Activated CD8-positive, alpha-beta memory T cell treated with anti-CD3 and anti-CD28 coated beads for 24 hours (primary cell): ENCODE results near the gene PCDHB2.
"Not testable (repeated sequence)": the region's sequence is repeated elsewhere in the genome, so short reads cannot be mapped to it uniquely, and the experiment has no call there.

Experiments used
- DNase-seq: peaks from one replicate; pipeline ENCODE4 v3.0.0-alpha.2; 2020

Gene PCDHB2

GRCh38 chr5:141137346-141137745 lies 42.9 kb downstream of the PCDHB2 start:
- not testable (repeated sequence) for DNase-seq
